Sigmoid colon (tissue), 7 donors: Measurements from ENCODE around the gene SULT1A2. TPM values are rescaled to one million over a fixed set of nuclear protein-coding genes. Genes with fewer than 3 reads are reported as not detected.

Source experiments
- DNase-seq: peaks from one replicate; pipeline ENCODE4 v3.0.0-alpha.2; 2019
- H3K27ac ChIP-seq, 4 donors: fragments of 200-600 bp; sonication (generic); one replicate each; pipeline ENCODE4 v1.5.1; 2016 to 2019; ENCODE audit warnings: mild to moderate bottlenecking in 1 of 4
- H3K27me3 ChIP-seq, 3 donors: fragments of 200-600 bp; sonication (generic); one replicate each; pipeline ENCODE4 v1.5.1; 2019; ENCODE audit warnings: mild to moderate bottlenecking in 1 of 3
- H3K36me3 ChIP-seq, 4 donors: fragments of 200-600 bp; sonication (generic); one replicate each; pipeline ENCODE4 v1.5.1; 2016 to 2019
- H3K4me1 ChIP-seq, 4 donors: fragments of 200-600 bp; sonication (generic); one replicate each; pipeline ENCODE4 v1.5.1; 2017 to 2019
- H3K4me3 ChIP-seq, 4 donors: fragments of 200-600 bp; sonication (generic); one replicate each; pipeline ENCODE4 v1.5.1; 2017 to 2019; ENCODE audit warnings: mild to moderate bottlenecking in 2 of 4, moderate library complexity in 1 of 4
- H3K9me3 ChIP-seq, 4 donors: fragments of 200-600 bp in 3 of 4; sonication (generic) in 3 of 4; one replicate each; pipeline versions ENCODE4 v1.5.1 to v1.6.1; 2013 to 2019
- CTCF ChIP-seq, 4 experiments: fragments of 450-650 bp in 3 of 4; fragments of 200-600 bp in 1 of 4; IDR thresholded peaks; one replicate each; pipeline ENCODE4 v1.5.1; 2016 to 2019; ENCODE audit warnings: antibody characterized with exemption in 4 of 4, mild to moderate bottlenecking in 3 of 4, moderate library complexity in 2 of 4
- EP300 ChIP-seq, 4 donors: sonication (generic); formaldehyde crosslinking; IDR thresholded peaks; one replicate each; pipeline ENCODE4 v1.6.1; 2017; ENCODE audit warnings: antibody characterized with exemption in 4 of 4
- POLR2A ChIP-seq, 2 donors: fragments of 450-650 bp; IDR thresholded peaks; one replicate each; pipeline ENCODE4 v1.6.1; 2016; ENCODE audit warnings: antibody characterized with exemption in 2 of 2, mild to moderate bottlenecking in 2 of 2, moderate library complexity in 2 of 2
- POLR2AphosphoS5 ChIP-seq, 4 donors: sonication (generic); formaldehyde crosslinking; IDR thresholded peaks; one replicate each; pipeline ENCODE4 v1.6.1; 2017; ENCODE audit warnings: antibody characterized with exemption in 4 of 4
- WGBS, 2 donors: extraction: QIAGEN DNeasy Blood & Tissue Kit; methylation state at CpG; one replicate each; pipeline ENCODE4 v1.1.7; 2013; 5-methylcytosine and 5-hydroxymethylcytosine counted together
- intact Hi-C: fragments of 100-400 bp; cut with DNase I; formaldehyde crosslinking; loops from one replicate; pipeline ENCODE4 v1.15.1; 2023
- polyA plus RNA-seq, 3 donors: library from polyadenylated mRNA; stranded (reverse); fragments of 200-250 nt; gene quantifications; one replicate each; pipeline ENCODE4 v1.2.3, GENCODE V29; 2013
- total RNA-seq, 4 donors: library from RNA; depleted of rRNA; stranded (reverse); fragments of >200 nt; gene quantifications; one replicate each; pipeline ENCODE4 v1.1.0, GENCODE V29; 2016
- donor health status: healthy with polysubstance abuse.
- donor health status: Bipolar disorder and iron deficiency.
- donor health status: healthy.

The SULT1A2 gene
- total and polyA plus RNA-seq, 7 donors = 0.71 to 101 (median 20.4) TPM; not detected in 2

- intact Hi-C loops = no loop called here
- Histone ChIP-seq H3K4me1 (no peaks in the 10 kb centered on the region), H3K36me3 (peaks cover 31 to 94% (median 52%) of the 10 kb centered on the region in 4 donors), H3K27ac (no peak overlapping the region), H3K4me3 (no peak overlapping the region), H3K27me3 (no peaks in the 10 kb centered on the region), H3K9me3 (no peaks in the 10 kb centered on the region)
- TF ChIP-seq POLR2AphosphoS5 (IDR thresholded peaks at IDR 0.05) (no peak), CTCF (IDR thresholded peaks at IDR 0.05) (no peak), POLR2A (IDR thresholded peaks at IDR 0.05) (no peak), EP300 (IDR thresholded peaks at IDR 0.05) (no peak)
- DNase-seq = no peak
- 87 to 92% methylated on average over 8 of the region's 8 CpGs for WGBS, 2 donors
Measured at GRCh38 chr16:28587386-28587785, 9.5 kb downstream of the SULT1A2 start.

DNA sequence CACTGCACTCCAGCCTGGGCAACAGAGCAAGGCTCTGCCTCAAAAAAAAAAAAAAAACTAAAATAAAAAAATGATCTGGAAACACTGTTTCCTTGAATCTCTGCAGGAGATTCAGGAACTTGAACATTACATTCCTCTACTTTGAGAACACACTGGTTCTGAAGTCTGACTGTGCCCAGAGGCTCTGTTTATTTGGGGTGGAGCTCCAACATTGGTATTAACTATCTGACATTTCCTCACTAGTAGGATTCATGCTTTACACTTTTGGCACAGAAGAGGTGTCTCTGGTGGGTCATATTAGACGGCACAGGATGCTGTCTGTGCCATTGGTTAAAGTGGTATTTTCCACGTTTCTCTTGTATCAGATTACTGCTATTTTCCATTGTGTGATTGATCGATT lies 10.4 kb downstream of the SULT1A2 start:
- DNase-seq = no peak
- Histone ChIP-seq H3K9me3 (no peaks in the 10 kb centered on the region), H3K4me1 (no peaks in the 10 kb centered on the region), H3K27me3 (no peaks in the 10 kb centered on the region), H3K36me3 (peaks cover 31 to 100% (median 59%) of the 10 kb centered on the region in 4 donors), H3K27ac (no peak overlapping the region), H3K4me3 (no peak overlapping the region)
- TF ChIP-seq CTCF (IDR thresholded peaks at IDR 0.05) (no peak), POLR2AphosphoS5 (IDR thresholded peaks at IDR 0.05) (no peak), POLR2A (IDR thresholded peaks at IDR 0.05) (no peak), EP300 (IDR thresholded peaks at IDR 0.05) (no peak)
- WGBS, 2 donors = 93% methylated on average over 3 of the region's 3 CpGs
- intact Hi-C loops = no loop called here

- no peak for DNase-seq
- Histone ChIP-seq H3K4me3 (no peak overlapping the region), H3K9me3 (no peaks in the 10 kb centered on the region), H3K27me3 (no peaks in the 10 kb centered on the region), H3K27ac (no peak overlapping the region), H3K36me3 (peaks cover 31 to 100% (median 55%) of the 10 kb centered on the region in 4 donors), H3K4me1 (no peaks in the 10 kb centered on the region)
- intact Hi-C loops = no loop called here
- 43 to 79% methylated on average over 11 of the region's 11 CpGs for WGBS, 2 donors
- no peak for TF ChIP-seq POLR2A (IDR thresholded peaks at IDR 0.05)
- no peak for TF ChIP-seq CTCF (IDR thresholded peaks at IDR 0.05)
- no peak for TF ChIP-seq POLR2AphosphoS5 (IDR thresholded peaks at IDR 0.05)
- TF ChIP-seq EP300 (IDR thresholded peaks at IDR 0.05) = no peak
Measured at GRCh38 chr16:28585674-28586073, 11.2 kb downstream of the SULT1A2 start.

DNA sequence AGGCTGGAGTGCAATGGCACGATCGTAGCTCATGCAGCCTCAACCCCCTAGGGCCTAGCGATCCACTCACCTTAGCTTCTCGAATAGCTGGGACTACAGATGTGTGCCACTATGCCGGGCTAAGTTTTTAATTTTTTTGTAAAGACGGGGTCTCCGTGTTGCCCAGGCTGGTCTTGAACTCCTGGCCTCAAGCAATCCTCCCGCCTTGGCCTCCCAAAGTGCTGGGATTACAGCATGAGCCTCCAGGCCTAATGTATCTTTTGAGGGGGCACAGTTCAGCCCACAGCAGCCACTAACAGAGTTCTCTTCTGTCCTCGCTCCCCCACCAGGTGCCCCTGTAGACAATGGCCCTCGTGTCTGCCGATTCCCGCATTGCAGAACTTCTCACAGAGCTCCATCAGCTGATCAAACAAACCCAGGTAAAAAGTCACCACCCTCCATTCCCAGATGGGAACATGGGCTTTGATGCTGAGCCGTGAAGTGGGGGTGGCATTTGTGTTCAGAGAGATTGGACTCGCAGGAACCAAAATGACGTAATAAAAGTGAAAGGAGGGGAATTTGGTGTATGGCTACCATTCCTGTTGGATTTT lies 16.0 kb downstream of the SULT1A2 start:
- Histone ChIP-seq H3K4me1 (no peaks in the 10 kb centered on the region), H3K4me3 (no peak overlapping the region), H3K36me3 (peaks cover 10 to 64% (median 25%) of the 10 kb centered on the region in 4 donors), H3K27me3 (no peaks in the 10 kb centered on the region), H3K9me3 (no peaks in the 10 kb centered on the region), H3K27ac (no peak overlapping the region)
- TF ChIP-seq EP300 (IDR thresholded peaks at IDR 0.05) = no peak
- no peak for TF ChIP-seq POLR2AphosphoS5 (IDR thresholded peaks at IDR 0.05)
- no peak for TF ChIP-seq POLR2A (IDR thresholded peaks at IDR 0.05)
- no peak for TF ChIP-seq CTCF (IDR thresholded peaks at IDR 0.05)
- DNase-seq = no peak
- intact Hi-C loops = no loop called here
- 96 to 97% methylated on average over 15 of the region's 15 CpGs for WGBS, 2 donors
